Left lobe of liver (tissue), 2 donors: ENCODE data around the gene XBP1. TPM values are rescaled to one million over a fixed set of nuclear protein-coding genes. Genes with fewer than 3 reads are reported as not detected.
"Not testable (repeated sequence)": the region's sequence is repeated elsewhere in the genome, so short reads cannot be mapped to it uniquely, and the experiment has no call there.

Experiments
- ATAC-seq: fragments of 200-7000 bp; cut with Tn5 transposase; one replicate; pipeline ENCODE4 v1.9.1; 2020; ENCODE audit warnings: mild to moderate bottlenecking, moderate library complexity
- DNase-seq: peaks from one replicate; pipeline ENCODE4 v3.0.0-alpha.2; 2020; ENCODE audit warnings: low spot score
- total RNA-seq: library from RNA; stranded (reverse); gene quantifications from one replicate; pipeline ENCODE4 v1.2.1, GENCODE V29; 2021
- donor health status: DM: no; HTN: no; CAD: no; lungs with moderate emphysema.
- donor health status: DM: no; HTN: yes; CAD: no.

XBP1 gene
- total RNA-seq, 1 donor from 2014 or later, result 389 TPM

- not testable (repeated sequence) for DNase-seq, ATAC-seq
Observed at GRCh38 chr22:28754512-28754911, 45.9 kb downstream of the XBP1 start.

DNA sequence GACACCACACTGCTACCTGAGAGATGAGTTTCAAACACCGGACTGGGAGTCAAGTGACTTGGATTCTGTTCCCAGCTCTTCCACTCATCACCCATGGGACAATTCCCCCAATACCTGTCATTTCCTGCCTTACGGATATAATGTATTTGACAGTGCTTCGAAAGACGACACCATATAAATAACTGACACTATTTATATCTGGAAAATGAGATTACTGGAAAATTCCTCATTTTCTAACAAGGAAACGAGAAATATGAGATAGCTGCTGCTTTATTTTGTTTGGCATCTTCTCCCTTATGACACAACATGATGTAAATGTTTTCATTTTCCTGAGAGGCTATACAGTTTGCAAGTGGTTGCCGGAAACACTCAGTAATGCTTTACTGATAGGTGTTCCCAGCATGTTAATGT lies 49.9 kb downstream of the XBP1 start:
- ATAC-seq (no peak), DNase-seq (no peak)

Other genes starting within 250 kb of the XBP1 start
- 12.3 TPM for gene TTC28, start 120.7 kb downstream of the XBP1 start, total RNA-seq
- 2.7 TPM for gene CHEK2, start 58.7 kb downstream of the XBP1 start, total RNA-seq
- 11.6 TPM for gene HSCB, start 58.5 kb downstream of the XBP1 start, total RNA-seq
- 27.6 TPM for gene CCDC117, start 27.9 kb downstream of the XBP1 start, total RNA-seq
- gene ZNRF3, start 83.0 kb upstream of the XBP1 start, total RNA-seq, result 7.3 TPM